Cortex of kidney (tissue), 1 donor: Measurements from ENCODE around the gene PJA2.

Source experiments
- DNase-seq: peaks from one replicate; lab custom pipeline; 2025; lab: John Stamatoyannopoulos, UW

PJA2 gene

GRCh38 chr5:109408991-109409843 is 557 bp downstream of the PJA2 start:
- no peak for DNase-seq

- no peak for DNase-seq
Measured at GRCh38 chr5:109407913-109408312, 1.9 kb downstream of the PJA2 start.

- DNase-seq: no peak
Measured at GRCh38 chr5:109406719-109407118, 3.1 kb downstream of the PJA2 start.

- DNase-seq: no peak
Measured at GRCh38 chr5:109404428-109404960, 5.3 kb downstream of the PJA2 start.

GRCh38 chr5:109403469-109403868 is 6.3 kb downstream of the PJA2 start:
- no peak for DNase-seq

GRCh38 chr5:109399092-109399759 is 10.5 kb downstream of the PJA2 start:
- DNase-seq: no peak

- DNase-seq: no peak
Measured at GRCh38 chr5:109396965-109397364, 12.8 kb downstream of the PJA2 start.

- no peak for DNase-seq
Measured at GRCh38 chr5:109394806-109395205, 15.0 kb downstream of the PJA2 start.

- DNase-seq: no peak
Measured at GRCh38 chr5:109390188-109390587, 19.6 kb downstream of the PJA2 start.

GRCh38 chr5:109388407-109388806 is 21.4 kb downstream of the PJA2 start:
- DNase-seq: no peak

- DNase-seq: no peak
Measured at GRCh38 chr5:109387408-109387974, 22.3 kb downstream of the PJA2 start.

GRCh38 chr5:109378095-109378494 is 31.7 kb downstream of the PJA2 start:
- no peak for DNase-seq

GRCh38 chr5:109374625-109375024 is 35.1 kb downstream of the PJA2 start:
- no peak for DNase-seq

- no peak for DNase-seq
Measured at GRCh38 chr5:109373932-109374331, 35.8 kb downstream of the PJA2 start.

- no peak for DNase-seq
Measured at GRCh38 chr5:109370343-109370742, 39.4 kb downstream of the PJA2 start.

GRCh38 chr5:109365653-109366052 is 44.1 kb downstream of the PJA2 start:
- no peak for DNase-seq

- no peak for DNase-seq
Measured at GRCh38 chr5:109364977-109365376, 44.8 kb downstream of the PJA2 start.

- DNase-seq: no peak
Measured at GRCh38 chr5:109359642-109360041, 50.1 kb downstream of the PJA2 start.

- DNase-seq: no peak
Measured at GRCh38 chr5:109357807-109358206, 52.0 kb downstream of the PJA2 start.

GRCh38 chr5:109354761-109355160 is 55.0 kb downstream of the PJA2 start:
- DNase-seq: no peak

- DNase-seq: no peak
Measured at GRCh38 chr5:109351988-109352864, 57.5 kb downstream of the PJA2 start.
